Urinary bladder (tissue), 4 donors: ENCODE results near the gene DAP. TPM values are rescaled to one million over a fixed set of nuclear protein-coding genes. Genes with fewer than 3 reads are reported as not detected.

Source experiments
- DNase-seq: peaks from one replicate; pipeline ENCODE4 v3.0.0-alpha.2; 2015; ENCODE audit errors: extremely low spot score
- H3K27ac ChIP-seq: one replicate; pipeline ENCODE4 v1.5.1; 2013; ENCODE audit warnings: low read depth, mild to moderate bottlenecking, moderate library complexity
- H3K36me3 ChIP-seq: one replicate; pipeline ENCODE4 v1.6.1; 2013; ENCODE audit warnings: mild to moderate bottlenecking, moderate library complexity; ENCODE audit not compliant: insufficient read depth
- H3K4me1 ChIP-seq: one replicate; pipeline ENCODE4 v1.6.1; 2013; ENCODE audit warnings: mild to moderate bottlenecking, moderate library complexity; ENCODE audit not compliant: insufficient read depth
- H3K4me3 ChIP-seq: one replicate; pipeline ENCODE4 v1.5.1; 2013; ENCODE audit warnings: low read depth, low read length
- WGBS: extraction: QIAGEN DNeasy Blood & Tissue Kit; methylation state at CpG from one replicate; pipeline ENCODE4 v1.1.7; 2013; 5-methylcytosine and 5-hydroxymethylcytosine counted together
- polyA plus RNA-seq: library from polyadenylated mRNA; stranded (reverse); fragments of 200-250 nt; gene quantifications from one replicate; pipeline ENCODE4 v1.2.3, GENCODE V29; 2013
- total RNA-seq: library from RNA; depleted of rRNA; stranded (reverse); fragments of >200 nt; gene quantifications from one replicate; pipeline ENCODE4 v1.2.3, GENCODE V29; 2014
- donor health status: healthy with polysubstance abuse.
- donor health status: healthy.

Gene DAP
- total and polyA plus RNA-seq, 2 donors, result 56.8 to 57.5 TPM

DNA sequence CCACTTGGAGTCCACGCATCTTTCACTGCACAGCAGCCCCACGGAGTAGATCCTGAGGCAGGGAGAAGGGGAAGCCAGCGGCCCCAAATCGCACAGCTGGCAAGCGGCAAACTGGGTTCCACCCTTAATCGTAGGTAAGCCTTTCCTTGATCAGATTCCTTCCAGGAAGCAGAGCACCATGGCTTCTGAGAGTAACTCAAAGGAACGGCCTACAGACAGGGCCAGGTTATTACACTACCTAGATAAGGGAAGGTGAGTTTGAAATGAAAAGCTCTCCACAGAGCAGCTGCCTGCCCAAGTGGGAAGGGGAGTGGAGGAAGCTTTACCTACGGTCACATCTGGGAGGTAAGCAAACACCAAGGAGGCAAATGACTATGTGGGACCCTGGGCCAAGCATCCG is 7.9 kb downstream of the DAP start:
- DNase-seq, result no peak
- WGBS, result 93% methylated on average over 9 of the region's 9 CpGs
- no peak overlapping the region for H3K27ac ChIP-seq
- no peaks in the 10 kb centered on the region for H3K36me3 ChIP-seq
- H3K4me3 ChIP-seq, result no peak overlapping the region
- H3K4me1 ChIP-seq, result no peaks in the 10 kb centered on the region

GRCh38 chr5:10752451-10752850 is 8.6 kb downstream of the DAP start:
- no peak overlapping the region for H3K27ac ChIP-seq
- no peaks in the 10 kb centered on the region for H3K4me1 ChIP-seq
- H3K36me3 ChIP-seq, result no peaks in the 10 kb centered on the region
- no peak overlapping the region for H3K4me3 ChIP-seq
- 64% methylated on average over 2 of the region's 2 CpGs for WGBS
- DNase-seq, result no peak

- DNase-seq, result no peak
- H3K4me3 ChIP-seq, result no peak overlapping the region
- H3K36me3 ChIP-seq, result peaks cover 3% of the 10 kb centered on the region
- H3K4me1 ChIP-seq, result no peaks in the 10 kb centered on the region
- 63% methylated on average over 3 of the region's 3 CpGs for WGBS
- H3K27ac ChIP-seq, result no peak overlapping the region
These were observed 10.1 kb downstream of the DAP start for GRCh38 chr5:10750909-10751308.

DNA sequence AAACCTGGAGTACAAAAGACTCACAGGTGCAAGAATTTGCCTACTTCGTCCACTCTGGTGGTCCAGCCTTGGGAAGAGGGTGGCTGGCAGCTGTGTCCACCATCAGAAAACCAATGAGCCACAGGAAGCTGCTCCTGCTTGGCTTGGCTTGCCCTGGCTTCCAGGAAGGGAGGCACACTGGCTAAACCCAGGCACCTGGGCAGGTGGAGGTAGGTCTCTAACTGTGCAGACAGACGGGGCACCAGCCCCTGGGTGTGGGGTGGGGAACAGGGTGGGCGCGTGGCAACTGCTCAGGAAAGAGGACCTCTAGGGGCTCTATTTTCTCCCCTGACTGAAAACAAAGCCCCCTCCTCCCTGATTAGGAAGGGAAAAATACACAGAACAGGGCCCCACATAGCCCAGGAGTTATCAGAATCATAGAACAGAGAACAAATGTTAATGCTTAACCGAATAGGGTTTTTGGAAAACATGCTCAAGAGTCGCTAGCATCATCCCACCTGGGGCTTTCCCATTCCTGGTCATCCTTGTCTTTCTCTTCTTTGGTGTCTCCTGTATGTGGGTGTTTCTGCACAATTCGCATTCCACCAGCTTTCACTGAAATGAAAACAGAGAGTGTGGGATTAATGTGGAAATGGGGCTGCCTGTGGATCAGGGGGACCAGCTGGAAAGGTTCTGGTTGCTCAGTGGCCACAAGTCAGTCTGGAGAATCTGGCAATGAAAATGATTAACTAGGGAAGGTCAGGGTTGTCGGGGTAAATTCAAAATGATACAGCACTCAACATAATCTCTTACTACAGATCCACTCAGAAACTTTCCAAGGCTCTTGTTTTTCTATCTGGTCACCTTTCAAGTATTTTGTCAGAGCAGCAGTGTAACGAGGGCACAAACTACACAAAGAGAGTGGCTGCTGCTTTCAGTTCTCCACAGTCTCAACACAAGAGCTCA is 13.1 kb downstream of the DAP start:
- H3K4me1 ChIP-seq, result no peaks in the 10 kb centered on the region
- H3K36me3 ChIP-seq, result peaks cover 5% of the 10 kb centered on the region
- H3K27ac ChIP-seq, result no peak overlapping the region
- H3K4me3 ChIP-seq, result no peak overlapping the region
- DNase-seq, result no peak
- WGBS, result 94% methylated on average over 9 of the region's 9 CpGs

DNA sequence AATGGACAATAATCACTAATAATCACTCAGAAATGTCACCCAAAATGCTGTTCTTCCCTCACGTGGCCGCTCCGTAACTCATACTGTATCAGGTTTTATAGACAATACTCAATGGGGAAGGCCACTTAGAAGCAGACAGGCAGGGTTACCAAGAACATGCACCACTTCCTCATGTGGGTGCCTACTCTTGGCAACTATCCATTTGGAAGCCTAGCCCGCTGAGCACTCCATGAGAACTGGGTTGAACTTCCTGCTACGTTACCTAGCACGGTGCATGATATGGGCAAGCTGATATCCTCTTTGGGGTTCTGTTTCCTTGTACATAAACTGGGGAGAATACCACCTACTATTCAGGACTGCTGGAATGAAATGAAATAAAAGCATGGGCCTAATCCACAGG is 14.3 kb downstream of the DAP start:
- no peak for DNase-seq

DNA sequence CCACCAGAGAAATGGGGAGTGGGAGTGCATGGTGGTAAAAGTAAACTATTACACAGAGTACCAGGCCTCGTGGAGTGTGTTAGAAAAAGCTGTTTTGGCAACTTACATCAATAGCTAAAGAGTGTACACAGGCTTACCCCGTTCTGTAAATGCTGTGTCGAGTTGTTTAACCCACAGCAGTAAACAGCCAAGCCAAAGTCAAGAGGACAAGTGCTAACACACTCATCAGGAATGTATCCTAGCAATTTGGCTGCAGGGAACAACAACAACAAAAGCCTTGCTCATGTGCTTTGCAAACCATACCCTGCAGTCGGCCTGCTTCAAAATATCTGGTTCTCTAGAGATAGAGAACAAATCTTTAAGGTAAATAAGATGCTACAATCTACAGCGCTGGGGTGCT is 15.9 kb downstream of the DAP start:
- no peak for DNase-seq
- no peak overlapping the region for H3K27ac ChIP-seq
- H3K4me3 ChIP-seq, result no peak overlapping the region
- H3K36me3 ChIP-seq, result peaks cover 5% of the 10 kb centered on the region
- no peaks in the 10 kb centered on the region for H3K4me1 ChIP-seq
- 70% methylated on average over 5 of the region's 5 CpGs for WGBS

More for the DNA sequence above, 14.3 kb downstream of the DAP start:
- Histone ChIP-seq H3K27ac (no peak overlapping the region), H3K36me3 (peaks cover 5% of the 10 kb centered on the region), H3K4me1 (no peaks in the 10 kb centered on the region), H3K4me3 (no peak overlapping the region)
- 81% methylated on average over 6 of the region's 6 CpGs for WGBS

- Histone ChIP-seq H3K27ac (no peak overlapping the region), H3K4me1 (no peaks in the 10 kb centered on the region), H3K4me3 (no peak overlapping the region), H3K36me3 (peaks cover 5% of the 10 kb centered on the region)
- DNase-seq, result no peak
- 95% methylated on average over 8 of the region's 8 CpGs for WGBS
These were observed 16.4 kb downstream of the DAP start for GRCh38 chr5:10744681-10745080.

- DNase-seq, result no peak
- H3K27ac ChIP-seq, result no peak overlapping the region
- peaks cover 5% of the 10 kb centered on the region for H3K36me3 ChIP-seq
- no peak overlapping the region for H3K4me3 ChIP-seq
- H3K4me1 ChIP-seq, result no peaks in the 10 kb centered on the region
These were observed 17.1 kb downstream of the DAP start for GRCh38 chr5:10743951-10744350.

DNA sequence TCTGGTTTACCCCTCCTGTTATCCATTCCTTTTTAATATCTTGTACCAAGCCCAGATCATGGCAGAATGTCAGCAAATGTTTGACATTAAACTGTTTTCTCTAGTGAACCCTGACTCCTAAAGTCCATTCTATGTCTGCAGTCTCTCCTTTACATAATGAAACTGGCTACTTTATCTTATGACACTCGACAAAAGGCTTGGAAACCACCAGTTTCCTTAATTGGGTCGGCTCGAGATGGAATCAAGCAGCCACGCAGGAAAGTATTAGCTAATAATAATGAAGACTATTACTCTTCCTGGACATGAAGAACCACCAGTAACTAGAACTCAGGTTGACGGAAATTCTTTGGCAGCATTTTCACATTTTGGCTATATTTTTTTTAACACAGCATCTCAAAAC is 17.5 kb downstream of the DAP start:
- peaks cover 5% of the 10 kb centered on the region for H3K36me3 ChIP-seq
- H3K27ac ChIP-seq, result no peak overlapping the region
- no peaks in the 10 kb centered on the region for H3K4me1 ChIP-seq
- DNase-seq, result no peak
- H3K4me3 ChIP-seq, result no peak overlapping the region
- 75% methylated on average over 5 of the region's 5 CpGs for WGBS

DNA sequence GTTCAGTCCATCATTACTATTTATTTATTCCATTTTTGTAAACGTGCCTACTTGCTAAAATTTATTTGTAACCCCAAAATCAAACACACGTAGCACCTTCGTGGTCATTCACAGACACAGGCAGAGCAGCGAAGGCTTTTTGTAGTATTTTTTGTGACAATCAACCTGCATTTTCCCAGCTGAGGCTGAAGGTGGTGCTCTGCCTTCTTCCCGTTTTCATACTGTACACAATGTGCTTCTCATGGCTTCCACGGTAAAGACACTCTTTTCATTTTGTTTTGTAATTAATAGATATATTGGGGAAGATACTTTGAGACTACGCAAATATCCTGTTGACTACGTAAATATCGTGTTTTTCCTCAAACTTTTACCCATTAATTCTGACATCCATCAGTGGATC is 19.4 kb downstream of the DAP start:
- DNase-seq, result no peak
- WGBS, result 83% methylated on average over 9 of the region's 9 CpGs
- no peak overlapping the region for H3K27ac ChIP-seq
- H3K4me3 ChIP-seq, result no peak overlapping the region
- H3K36me3 ChIP-seq, result peaks cover 2% of the 10 kb centered on the region
- H3K4me1 ChIP-seq, result no peaks in the 10 kb centered on the region

- DNase-seq, result no peak
- Histone ChIP-seq H3K27ac (no peak overlapping the region), H3K4me3 (no peak overlapping the region), H3K36me3 (peaks cover 2% of the 10 kb centered on the region), H3K4me1 (no peaks in the 10 kb centered on the region)
- 50% methylated on average over 2 of the region's 2 CpGs for WGBS
These were observed 20.6 kb downstream of the DAP start for GRCh38 chr5:10740384-10740783.

DNA sequence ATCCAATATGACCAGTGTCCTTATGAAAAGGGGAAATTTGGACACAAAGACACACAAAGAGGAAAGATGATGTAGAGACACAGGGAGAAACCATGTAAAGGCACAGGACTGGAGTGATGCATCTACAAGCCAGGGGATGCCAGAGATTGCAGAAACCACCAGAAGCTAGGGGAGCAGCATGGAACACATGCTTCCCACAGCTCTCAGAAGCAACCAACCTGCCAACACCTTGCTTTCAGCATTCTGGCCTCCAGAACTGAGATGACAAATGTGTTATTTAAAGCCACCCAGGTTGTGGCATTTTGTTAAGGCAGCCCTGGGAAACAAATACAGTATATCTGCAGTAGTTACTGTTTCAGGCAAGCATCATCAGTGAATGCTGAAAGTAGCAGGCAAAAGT is 23.2 kb downstream of the DAP start:
- Histone ChIP-seq H3K4me3 (no peak overlapping the region), H3K36me3 (no peaks in the 10 kb centered on the region), H3K27ac (no peak overlapping the region), H3K4me1 (no peaks in the 10 kb centered on the region)
- DNase-seq, result no peak

DNA sequence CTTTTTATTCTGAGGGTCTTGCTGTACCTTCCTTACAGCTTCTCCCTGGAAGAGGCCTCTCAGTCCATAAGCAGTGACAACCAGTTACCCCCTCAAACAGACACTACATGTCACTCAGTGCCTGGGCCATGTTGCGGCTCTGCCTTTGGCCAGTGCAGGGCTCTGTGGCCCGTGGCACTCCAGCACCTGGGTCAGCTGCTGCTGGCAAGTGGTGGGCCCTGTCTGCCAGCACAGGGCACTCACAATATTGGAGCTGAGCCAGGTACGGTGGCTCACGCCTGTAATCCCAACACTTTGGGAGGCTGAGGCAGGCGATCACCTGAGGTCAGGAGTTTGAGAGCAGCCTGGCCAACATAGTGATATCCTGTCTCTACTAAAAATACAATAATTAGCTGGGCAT is 24.2 kb downstream of the DAP start:
- H3K4me3 ChIP-seq, result no peak overlapping the region
- H3K4me1 ChIP-seq, result no peaks in the 10 kb centered on the region
- DNase-seq, result no peak
- WGBS, result 92% methylated on average over 5 of the region's 5 CpGs
- no peak overlapping the region for H3K27ac ChIP-seq
- no peaks in the 10 kb centered on the region for H3K36me3 ChIP-seq

GRCh38 chr5:10736354-10736753 is 24.7 kb downstream of the DAP start:
- H3K27ac ChIP-seq, result no peak overlapping the region
- 91% methylated on average over 11 of the region's 11 CpGs for WGBS
- H3K4me3 ChIP-seq, result no peak overlapping the region
- no peaks in the 10 kb centered on the region for H3K4me1 ChIP-seq
- DNase-seq, result no peak
- H3K36me3 ChIP-seq, result no peaks in the 10 kb centered on the region
